VCaP (cell line): Measurements from ENCODE around the gene SLC9B2.

Source experiments
- H3K27ac ChIP-seq: fragments of 450-650 bp; 2 replicates; pipeline ENCODE4 v1.5.1; 2017
- CTCF ChIP-seq: fragments of 450-650 bp; conservative IDR thresholded peaks from 2 replicates; pipeline ENCODE4 v1.5.1; 2017; ENCODE audit warnings: mild to moderate bottlenecking, moderate library complexity

SLC9B2 gene

GRCh38 chr4:103052145-103052544 lies 24.4 kb downstream of the SLC9B2 start:
- TF ChIP-seq CTCF: no peak
- H3K27ac ChIP-seq: no peak overlapping the region

DNA sequence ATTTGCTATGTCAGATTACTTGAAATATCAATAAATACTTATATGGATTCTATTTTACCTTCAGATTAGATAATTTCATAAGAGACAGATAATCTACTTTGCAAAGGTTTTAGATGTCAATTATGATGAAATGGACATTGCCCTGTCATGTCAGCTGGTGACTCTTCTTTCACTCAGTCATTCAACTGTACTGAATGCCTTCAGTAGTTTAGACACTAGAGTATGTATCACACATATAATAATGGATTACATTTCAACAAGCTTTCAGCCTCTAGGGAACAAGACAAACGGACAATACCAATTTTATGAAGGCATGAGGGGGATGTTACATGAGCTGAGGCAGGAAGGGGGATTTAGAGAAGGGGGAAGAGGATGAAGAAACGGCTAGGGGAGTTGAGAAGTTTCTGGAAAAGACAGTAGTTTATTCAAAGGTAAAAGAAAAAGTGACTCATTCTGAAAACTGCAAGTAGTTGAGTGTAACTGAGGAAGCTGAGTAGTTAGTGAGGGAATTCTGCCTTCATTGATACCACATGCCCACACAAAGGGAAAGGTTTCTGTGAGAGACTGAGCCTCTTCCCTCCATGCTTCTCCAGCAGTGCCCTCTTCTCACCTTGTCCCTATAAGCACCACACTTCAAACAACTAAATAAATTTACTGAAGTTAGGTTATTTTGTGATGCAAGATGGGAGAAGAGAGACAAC lies 25.7 kb downstream of the SLC9B2 start:
- no peak overlapping the region for H3K27ac ChIP-seq
- no peak for TF ChIP-seq CTCF

DNA sequence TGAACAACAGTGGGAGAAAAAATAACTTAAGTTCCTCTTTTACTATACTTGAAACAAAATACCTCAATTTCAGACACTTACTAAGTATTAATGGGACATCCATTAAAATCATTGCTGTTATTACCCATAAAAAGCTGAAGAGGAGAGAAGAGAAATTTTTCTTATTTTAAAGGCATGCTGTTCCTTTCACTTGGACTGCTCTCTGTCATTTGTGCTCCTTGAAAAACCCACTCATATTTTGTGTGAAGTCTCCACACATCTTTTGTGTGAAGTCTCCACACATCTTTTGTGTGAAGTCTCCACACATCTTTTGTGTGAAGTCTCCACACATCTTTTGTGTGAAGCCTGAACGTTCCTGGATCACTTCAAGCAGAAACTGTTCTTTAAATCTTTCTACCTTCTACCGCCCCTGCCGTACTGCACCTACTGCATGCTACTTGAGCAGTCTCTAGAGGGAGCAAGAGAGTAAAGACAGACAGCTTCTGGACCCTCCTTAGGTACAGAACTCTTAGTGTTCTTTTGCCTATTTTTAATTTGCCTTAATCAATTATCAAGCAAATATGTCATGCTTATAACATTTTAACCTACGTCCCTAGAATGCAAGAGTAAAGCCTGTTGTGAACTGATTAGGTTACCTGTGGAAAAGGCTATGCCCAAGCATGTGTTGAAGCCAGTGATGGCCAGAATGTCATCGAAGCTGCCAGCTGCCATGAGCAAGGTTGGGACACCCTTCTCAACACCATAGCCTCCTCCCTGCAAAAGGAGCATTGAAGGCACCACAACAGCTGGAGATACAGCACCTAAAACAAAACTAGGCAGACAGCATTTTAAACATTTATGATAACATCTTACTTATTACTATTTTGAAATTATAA lies 29.9 kb downstream of the SLC9B2 start:
- H3K27ac ChIP-seq: no peak overlapping the region
- peak; percentile 82 for TF ChIP-seq CTCF

DNA sequence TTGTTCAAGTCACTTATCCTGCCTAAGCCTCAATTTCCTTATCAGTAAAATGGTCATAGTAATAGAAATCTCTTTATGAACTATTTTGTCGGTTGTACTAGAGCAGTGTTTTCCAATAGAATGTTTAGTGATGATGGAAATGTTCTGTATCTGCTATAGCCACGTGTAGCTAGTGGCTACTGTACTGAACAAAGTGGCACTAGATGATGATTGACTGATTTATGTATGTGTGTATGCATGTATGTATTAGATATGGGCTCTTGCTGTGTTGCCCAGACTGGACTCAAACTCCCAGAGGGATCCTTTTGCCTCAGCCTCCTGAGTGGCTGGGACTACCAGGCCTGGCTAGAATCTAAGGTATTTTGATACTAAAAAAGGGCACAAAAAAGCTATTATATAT lies 32.4 kb downstream of the SLC9B2 start:
- no peak for TF ChIP-seq CTCF

GRCh38 chr4:103036169-103036568 lies 40.4 kb downstream of the SLC9B2 start:
- no peak overlapping the region for H3K27ac ChIP-seq

More for the DNA sequence above, 32.4 kb downstream of the SLC9B2 start:
- no peak overlapping the region for H3K27ac ChIP-seq

DNA sequence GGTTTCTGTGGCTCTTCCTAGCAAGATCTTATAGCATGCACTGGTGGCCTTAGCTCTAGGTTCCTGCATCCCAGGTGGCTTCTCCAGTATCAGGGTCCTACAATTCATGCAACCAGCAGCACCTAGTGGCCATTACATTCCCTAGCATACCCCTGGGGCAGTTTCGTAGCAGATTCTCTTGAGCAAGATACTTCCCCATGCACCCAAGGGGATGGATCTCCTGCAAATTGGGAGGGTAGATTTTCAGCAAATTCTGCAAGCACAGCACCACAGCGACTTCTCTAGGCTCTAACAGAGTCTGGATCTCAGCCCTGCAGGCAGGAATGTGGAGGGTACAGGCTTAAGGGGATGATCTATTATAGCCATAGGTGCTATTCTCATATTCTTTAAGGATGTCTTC lies 44.0 kb downstream of the SLC9B2 start:
- TF ChIP-seq CTCF: peak; percentile 78
- H3K27ac ChIP-seq: no peak overlapping the region

More at GRCh38 chr4:103036169-103036568, 40.4 kb downstream of the SLC9B2 start:
- TF ChIP-seq CTCF: no peak

DNA sequence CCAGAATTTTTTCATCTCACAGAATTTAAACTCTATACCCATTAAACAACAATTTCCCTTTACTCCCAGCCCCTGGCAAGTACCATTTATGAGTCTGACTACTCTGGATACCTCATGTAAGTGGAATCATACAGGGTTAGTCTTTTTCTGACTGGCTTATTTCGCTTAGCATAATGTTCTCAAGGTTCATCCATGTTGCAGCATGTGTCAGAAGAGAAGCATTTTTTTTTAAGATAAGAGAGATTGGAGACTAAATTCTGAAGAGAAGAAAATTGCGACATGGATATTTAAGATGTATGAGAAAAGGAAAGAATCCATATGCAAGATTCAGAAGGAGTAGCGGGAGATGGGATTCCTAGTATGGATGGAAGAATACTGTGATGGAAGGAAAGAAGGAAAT lies 45.8 kb downstream of the SLC9B2 start:
- H3K27ac ChIP-seq: no peak overlapping the region
- no peak for TF ChIP-seq CTCF
